Right atrium auricular region (tissue), 2 donors: ENCODE measurements around the gene PSG1. TPM values are rescaled to one million over a fixed set of nuclear protein-coding genes. Genes with fewer than 3 reads are reported as not detected.
"Not testable (repeated sequence)": the region's sequence is repeated elsewhere in the genome, so short reads cannot be mapped to it uniquely, and the experiment has no call there.

Experiments used
- DNase-seq: peaks from one replicate; pipeline ENCODE4 v3.0.0-alpha.2; 2019; ENCODE audit warnings: low spot score
- H3K27ac ChIP-seq, 2 donors: fragments of 200-600 bp; sonication (generic); 1 replicate in 1 of 2; 2 replicates in 1 of 2; pipeline ENCODE4 v1.5.1; 2016 to 2019
- H3K27me3 ChIP-seq, 2 donors: fragments of 200-600 bp; sonication (generic); one replicate each; pipeline versions ENCODE4 v1.5.1 to v1.6.0; 2017 to 2019
- H3K36me3 ChIP-seq: fragments of 200-600 bp; sonication (generic); one replicate; pipeline ENCODE4 v1.5.1; 2016
- H3K4me1 ChIP-seq, 2 donors: fragments of 200-600 bp; sonication (generic); one replicate each; pipeline versions ENCODE4 v1.5.1 to v1.6.0; 2017 to 2019
- H3K4me3 ChIP-seq, 2 donors: fragments of 200-600 bp; sonication (generic); 1 replicate in 1 of 2; 2 replicates in 1 of 2; pipeline ENCODE4 v1.5.1; 2017 to 2019; ENCODE audit warnings: mild to moderate bottlenecking in 1 of 2, moderate library complexity in 1 of 2
- H3K9me3 ChIP-seq, 2 donors: fragments of 200-600 bp; sonication (generic); one replicate each; pipeline ENCODE4 v1.5.1; 2019
- CTCF ChIP-seq, 2 donors: fragments of 200-600 bp; sonication (generic); IDR thresholded peaks; one replicate each; pipeline ENCODE4 v1.5.1; 2019; ENCODE audit warnings: antibody characterized with exemption in 2 of 2
- total RNA-seq, 2 donors: library from RNA; depleted of rRNA; stranded (reverse); fragments of >200 nt; gene quantifications; one replicate each; pipeline ENCODE4 v1.1.0, GENCODE V29; 2016

PSG1 gene
- total RNA-seq, 2 donors from 2014 or later: not detected

GRCh38 chr19:42846597-42846996, 32.9 kb downstream of the PSG1 start:
- Histone ChIP-seq H3K4me3 (no peak overlapping the region), H3K36me3 (no peaks in the 10 kb centered on the region), H3K9me3 (no peaks in the 10 kb centered on the region), H3K4me1 (no peaks in the 10 kb centered on the region), H3K27ac (no peak overlapping the region), H3K27me3 (no peaks in the 10 kb centered on the region)
- DNase-seq: no peak
- TF ChIP-seq CTCF (IDR thresholded peaks at IDR 0.05): no peak

GRCh38 chr19:42843631-42844030, 35.9 kb downstream of the PSG1 start:
- not testable (repeated sequence) for H3K4me3 ChIP-seq, H3K36me3 ChIP-seq, H3K27me3 ChIP-seq, DNase-seq, H3K9me3 ChIP-seq, H3K4me1 ChIP-seq, H3K27ac ChIP-seq

- H3K9me3 ChIP-seq, H3K27me3 ChIP-seq, H3K36me3 ChIP-seq, H3K4me3 ChIP-seq, H3K4me1 ChIP-seq, DNase-seq, H3K27ac ChIP-seq: not testable (repeated sequence)
Measured at GRCh38 chr19:42832746-42833442, 46.6 kb downstream of the PSG1 start.

GRCh38 chr19:42832023-42832680, 47.4 kb downstream of the PSG1 start:
- not testable (repeated sequence) for H3K27me3 ChIP-seq, H3K27ac ChIP-seq, DNase-seq, H3K36me3 ChIP-seq, H3K4me1 ChIP-seq, H3K9me3 ChIP-seq, H3K4me3 ChIP-seq

- Histone ChIP-seq H3K36me3 (no peaks in the 10 kb centered on the region), H3K4me3 (no peak overlapping the region), H3K4me1 (no peaks in the 10 kb centered on the region), H3K9me3 (no peaks in the 10 kb centered on the region), H3K27ac (no peak overlapping the region), H3K27me3 (no peaks in the 10 kb centered on the region)
- no peak for DNase-seq
- no peak for TF ChIP-seq CTCF (IDR thresholded peaks at IDR 0.05)
Measured at GRCh38 chr19:42831221-42832019, 48.1 kb downstream of the PSG1 start.

GRCh38 chr19:42821306-42821977, 58.1 kb downstream of the PSG1 start:
- not testable (repeated sequence) for H3K27me3 ChIP-seq, H3K9me3 ChIP-seq, H3K27ac ChIP-seq, H3K36me3 ChIP-seq, H3K4me3 ChIP-seq, H3K4me1 ChIP-seq, DNase-seq

- not testable (repeated sequence) for H3K36me3 ChIP-seq, H3K27ac ChIP-seq, DNase-seq, H3K4me3 ChIP-seq, H3K27me3 ChIP-seq, H3K9me3 ChIP-seq, H3K4me1 ChIP-seq
Measured at GRCh38 chr19:42819960-42820650, 59.4 kb downstream of the PSG1 start.
